H1 (cell line): ENCODE data around the gene DIP2C. TPM values are rescaled to one million over a fixed set of nuclear protein-coding genes. Genes with fewer than 3 reads are reported as not detected.

Source experiments
- ASH2L ChIP-seq: fragments of 200-600, 300-600 bp; sonication (generic); IDR thresholded peaks from one replicate; pipeline ENCODE4 v1.7.1; 2017; ENCODE audit warnings: low read length
- ATF2 ChIP-seq: IDR thresholded peaks from 2 replicates; pipeline ENCODE4 v1.6.1; 2012; ENCODE audit warnings: low read length, inconsistent platforms
- CHD7 ChIP-seq: fragments of 300-600 bp; sonication (generic); IDR thresholded peaks from 2 replicates; pipeline ENCODE4 v1.7.1; 2012; ENCODE audit warnings: low read length, moderate library complexity, mild to moderate bottlenecking, inconsistent platforms; ENCODE audit not compliant: insufficient replicate concordance
- KDM5A ChIP-seq: fragments of 200-600 bp; IDR thresholded peaks from 2 replicates; pipeline ENCODE4 v1.7.1; 2012; ENCODE audit warnings: mild to moderate bottlenecking, low read length, inconsistent platforms, mixed read lengths
- POLR2A ChIP-seq, 2 experiments: IDR thresholded peaks; 1 replicate in 1 of 2; 2 replicates in 1 of 2; pipeline ENCODE4 v1.6.1; 2011; ENCODE audit warnings: low read depth in 2 of 2, low read length in 2 of 2, mild to moderate bottlenecking in 2 of 2; ENCODE audit errors: control extremely low read depth in 1 of 2
- SAP30 ChIP-seq: fragments of 300-600 bp; sonication (generic); IDR thresholded peaks from 2 replicates; pipeline ENCODE4 v1.7.1; 2012; ENCODE audit warnings: low read length, moderate library complexity, mild to moderate bottlenecking, inconsistent platforms; ENCODE audit not compliant: insufficient read depth, insufficient replicate concordance
- TAF7 ChIP-seq: optimal IDR thresholded peaks from 2 replicates; pipeline ENCODE3; 2011; ENCODE audit warnings: low read depth, mild to moderate bottlenecking, inconsistent platforms, low read length, moderate library complexity, borderline replicate concordance
- polyA plus RNA-seq, 7 experiments: library from polyadenylated mRNA; depleted of rRNA in 3 of 7; stranded (reverse) in 5 of 7; unstranded in 2 of 7; fragments of >200 nt in 5 of 7; fragments of 200-250 nt in 2 of 7; gene quantifications; 1 replicate in 5 of 7; 2 replicates in 1 of 7; 4 replicates in 1 of 7; pipeline versions ENCODE4 v1.2.1 to v1.2.3, GENCODE V29; 2011 to 2013; ENCODE audit warnings: missing spikeins in 2 of 7, mixed read lengths in 2 of 7
- total RNA-seq: library from RNA; stranded (reverse); fragmentation: NEBNext Ultra II Directional; extraction: Animal tissue kit (Norgen Biotek cat#: 25700); gene quantifications from 2 replicates; pipeline ENCODE4 v1.2.1, GENCODE V29; 2021

DIP2C gene
- total and polyA plus RNA-seq, 2 of the 8 experiments (the other 6 are each of a cell fraction or from before 2014, with no cell fraction given), result 3.8 to 9.3 TPM

- TF ChIP-seq CHD7 (no peak), KDM5A (no peak), TAF7 (no peak), ATF2 (no peak), SAP30 (no peak), ASH2L (no peak), POLR2A (IDR thresholded peaks at IDR 0.05; ENCODE audit: control extremely low read depth in 1 of 2, low read depth in 2 of 2, low read length in 2 of 2) (no peak)
- TF ChIP-seq, all 59 proteins: peak for 0
Observed at GRCh38 chr10:606762-607544, 82.5 kb downstream of the DIP2C start (continued).
